GM19099 (cell line): Measurements from ENCODE around the gene CACNA1H.

Source experiments
- POLR2A ChIP-seq: IDR thresholded peaks from 3 replicates; pipeline ENCODE4 v1.6.1; 2011; ENCODE audit warnings: low read depth; ENCODE audit not compliant: insufficient read length; ENCODE audit errors: extremely low read depth

The CACNA1H gene

GRCh38 chr16:1152651-1153259 lies at the start of gene CACNA1H:
TSS of gene CACNA1H (plus strand) at chr16:1153106. CDS start at chr16:1153738, 632 bp downstream.
- no peak for TF ChIP-seq POLR2A

- TF ChIP-seq POLR2A = no peak
Observed at GRCh38 chr16:1103636-1103980, 49.3 kb upstream of the CACNA1H start.

- no peak for TF ChIP-seq POLR2A
Observed at GRCh38 chr16:1105888-1106620, 46.9 kb upstream of the CACNA1H start.

- TF ChIP-seq POLR2A = no peak
Observed at GRCh38 chr16:1106659-1107058, 46.2 kb upstream of the CACNA1H start.

GRCh38 chr16:1107141-1107540 lies 45.8 kb upstream of the CACNA1H start:
- TF ChIP-seq POLR2A = no peak

GRCh38 chr16:1107731-1108130 lies 45.2 kb upstream of the CACNA1H start:
- TF ChIP-seq POLR2A = no peak

GRCh38 chr16:1108299-1109252 lies 44.3 kb upstream of the CACNA1H start:
- TF ChIP-seq POLR2A = no peak

- no peak for TF ChIP-seq POLR2A
Observed at GRCh38 chr16:1109648-1110047, 43.3 kb upstream of the CACNA1H start.

GRCh38 chr16:1112506-1113184 lies 40.3 kb upstream of the CACNA1H start:
- TF ChIP-seq POLR2A = no peak

- no peak for TF ChIP-seq POLR2A
Observed at GRCh38 chr16:1113489-1113888, 39.4 kb upstream of the CACNA1H start.

- no peak for TF ChIP-seq POLR2A
Observed at GRCh38 chr16:1113889-1114526, 38.9 kb upstream of the CACNA1H start.

- no peak for TF ChIP-seq POLR2A
Observed at GRCh38 chr16:1116693-1117077, 36.2 kb upstream of the CACNA1H start.

- TF ChIP-seq POLR2A = no peak
Observed at GRCh38 chr16:1117176-1117900, 35.6 kb upstream of the CACNA1H start.

- no peak for TF ChIP-seq POLR2A
Observed at GRCh38 chr16:1117926-1118325, 35.0 kb upstream of the CACNA1H start.
